Keratinocyte (primary cell): ENCODE measurements around the gene NARS2. TPM values are rescaled to one million over a fixed set of nuclear protein-coding genes. Genes with fewer than 3 reads are reported as not detected.

Source experiments
- DNase-seq: peaks from one replicate; pipeline ENCODE4 v3.0.0-alpha.2; 2011; ENCODE audit warnings: low read depth, missing footprints, low spot score
- FAIRE-seq: peaks from 2 replicates; lab custom pipeline; 2011; peaks lifted over from hg19 to GRCh38; lab: Jason Lieb, UNC
- H2AFZ ChIP-seq: 2 replicates; pipeline ENCODE4 v1.6.0; 2012; ENCODE audit warnings: low read length, control low read depth, inconsistent platforms; ENCODE audit not compliant: control insufficient read depth
- H3K27ac ChIP-seq: 2 replicates; pipeline ENCODE4 v1.5.1; 2011; ENCODE audit warnings: low read length; ENCODE audit not compliant: control insufficient read depth, insufficient read depth
- H3K27me3 ChIP-seq: 3 replicates; pipeline ENCODE4 v1.6.0; 2011; ENCODE audit warnings: low read length; ENCODE audit not compliant: control insufficient read depth, insufficient read depth; ENCODE audit errors: extremely low read depth
- H3K36me3 ChIP-seq, 2 experiments: 2 replicates in 1 of 2; 3 replicates in 1 of 2; pipeline ENCODE4 v1.5.1; 2011; ENCODE audit warnings: low read length in 2 of 2, mild to moderate bottlenecking in 1 of 2; ENCODE audit not compliant: control insufficient read depth in 2 of 2, insufficient read depth in 2 of 2; ENCODE audit errors: extremely low read depth in 1 of 2
- H3K4me1 ChIP-seq: 3 replicates; pipeline ENCODE4 v1.5.1; 2011; ENCODE audit warnings: low read length; ENCODE audit not compliant: control insufficient read depth, insufficient read depth; ENCODE audit errors: extremely low read depth
- H3K4me2 ChIP-seq: 3 replicates; pipeline ENCODE4 v1.6.0; 2011; ENCODE audit warnings: low read depth, low read length; ENCODE audit not compliant: control insufficient read depth, insufficient read depth; ENCODE audit errors: extremely low read depth
- H3K4me3 ChIP-seq, 3 experiments: fragments of 200-600 bp in 1 of 3; sonication (generic) in 1 of 3; 2 replicates in 2 of 3; 3 replicates in 1 of 3; pipeline ENCODE4 v1.5.1; 2011 to 2016; ENCODE audit warnings: low read length in 3 of 3, mild to moderate bottlenecking in 3 of 3, control low read depth in 2 of 3, inconsistent platforms in 1 of 3, low read depth in 1 of 3, mixed read lengths in 1 of 3, mixed run types in 1 of 3, moderate library complexity in 1 of 3; ENCODE audit not compliant: control insufficient read depth in 2 of 3, insufficient read depth in 2 of 3; ENCODE audit errors: extremely low read depth in 1 of 3
- H3K79me2 ChIP-seq: 2 replicates; pipeline ENCODE4 v1.6.0; 2012; ENCODE audit warnings: low read length; ENCODE audit not compliant: control insufficient read depth, insufficient read depth
- H3K9ac ChIP-seq: 3 replicates; pipeline ENCODE4 v1.6.0; 2011; ENCODE audit warnings: low read length; ENCODE audit not compliant: control insufficient read depth, insufficient read depth; ENCODE audit errors: extremely low read depth
- H3K9me1 ChIP-seq: 3 replicates; pipeline ENCODE4 v1.6.0; 2011; ENCODE audit warnings: low read length; ENCODE audit not compliant: control insufficient read depth, insufficient read depth; ENCODE audit errors: extremely low read depth
- H3K9me3 ChIP-seq: 2 replicates; pipeline ENCODE4 v1.5.1; 2012; ENCODE audit warnings: low read depth, low read length; ENCODE audit not compliant: control insufficient read depth
- H4K20me1 ChIP-seq: 3 replicates; pipeline ENCODE4 v1.6.0; 2011; ENCODE audit warnings: low read length; ENCODE audit not compliant: control insufficient read depth, insufficient read depth; ENCODE audit errors: extremely low read depth
- EZH2 ChIP-seq: IDR thresholded peaks from one replicate; pipeline ENCODE4 v1.6.1; 2012; ENCODE audit warnings: inconsistent platforms, mild to moderate bottlenecking, low read length, moderate library complexity
- dilution Hi-C: fragments of 300-500 bp; cut with MboI; formaldehyde crosslinking; loops from one replicate; pipeline ENCODE4 v1.7.0; 2020; ENCODE audit warnings: low sequenced_read_pairs; ENCODE audit not compliant: extremely low pct_ligation_motif_present
- polyA plus RNA-seq, 5 experiments: library from polyadenylated mRNA; depleted of rRNA in 3 of 5; stranded (reverse) in 3 of 5; stranded (forward) in 1 of 5; unstranded in 1 of 5; fragments of >200 nt; gene quantifications; 1 replicate in 1 of 5; 2 replicates in 3 of 5; 3 replicates in 1 of 5; pipeline versions ENCODE4 v1.2.1 to v1.2.3, GENCODE V29; 2011 to 2012; ENCODE audit warnings: missing spikeins in 2 of 5, low read depth in 1 of 5, low replicate concordance in 1 of 5
- TF ChIP-seq, protein P1 (sequence below), 3 experiments: IDR thresholded peaks in 1 of 3; conservative IDR thresholded peaks in 1 of 3; optimal IDR thresholded peaks in 1 of 3; 2 replicates in 2 of 3; 3 replicates in 1 of 3; pipeline versions ENCODE3 to v1.5.1; 2011; ENCODE audit warnings: low read length in 3 of 3, mild to moderate bottlenecking in 3 of 3, moderate library complexity in 2 of 3, control low read depth in 1 of 3, inconsistent platforms in 1 of 3; ENCODE audit not compliant: insufficient read depth in 2 of 3; ENCODE audit errors: extremely low read depth in 1 of 3

Gene NARS2
- polyA plus RNA-seq, 1 donor (not counting 4 experiments of a cell fraction or from before 2014, with no cell fraction given), result 28.8 TPM

DNA sequence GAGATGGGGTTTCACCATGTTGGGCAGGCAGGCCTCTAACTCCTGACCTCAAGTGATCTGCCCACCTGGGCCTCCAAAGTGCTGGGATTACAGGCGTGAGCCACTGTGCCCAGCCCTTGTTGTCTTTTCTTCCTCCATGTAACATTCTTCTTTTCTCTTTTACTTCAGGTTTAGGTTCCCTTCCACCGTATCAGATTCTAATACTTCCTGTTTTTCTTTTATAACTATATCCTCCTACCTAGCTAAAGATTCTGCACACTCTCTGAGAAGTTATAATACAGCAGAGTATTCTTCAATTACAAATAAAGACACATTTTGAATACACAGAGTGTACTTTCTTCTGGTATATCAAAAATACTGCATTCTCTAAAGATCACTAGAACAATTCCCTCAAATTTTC is 123.8 kb downstream of the NARS2 start:
- no peak overlapping the region for H3K27ac ChIP-seq
- H3K36me3 ChIP-seq, result no peaks in the 10 kb centered on the region
- no peak for FAIRE-seq

DNA sequence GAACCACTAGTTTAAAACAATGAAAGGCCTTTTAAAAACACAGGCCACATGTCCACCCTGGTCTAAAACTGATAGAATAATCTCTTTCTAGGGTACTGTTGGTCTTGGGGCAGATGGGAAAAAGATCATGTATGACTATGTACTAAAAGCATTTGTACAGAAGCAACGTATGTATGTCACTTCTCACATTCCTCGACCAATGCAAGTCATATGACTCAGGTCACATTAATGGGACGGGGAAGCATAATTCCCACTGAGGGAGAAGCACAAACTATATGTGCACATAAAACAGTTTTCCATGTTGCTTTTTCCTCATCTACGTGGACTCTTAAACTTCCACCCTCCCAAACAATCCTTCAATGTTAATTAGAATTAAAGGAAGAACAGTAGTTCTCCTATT is 124.8 kb downstream of the NARS2 start:
- Histone ChIP-seq H3K4me2 (no peak overlapping the region), H3K9ac (no peak overlapping the region), H3K4me1 (no peaks in the 10 kb centered on the region), H3K36me3 (no peaks in the 10 kb centered on the region), H3K9me3 (no peaks in the 10 kb centered on the region), H3K27ac (no peak overlapping the region), H3K79me2 (no peaks in the 10 kb centered on the region), H3K9me1 (no peaks in the 10 kb centered on the region), H2AFZ (no peak overlapping the region), H3K4me3 (no peak overlapping the region), H3K27me3 (no peaks in the 10 kb centered on the region), H4K20me1 (no peaks in the 10 kb centered on the region)
- no peak for TF ChIP-seq EZH2
- TF ChIP-seq, protein P1, sequence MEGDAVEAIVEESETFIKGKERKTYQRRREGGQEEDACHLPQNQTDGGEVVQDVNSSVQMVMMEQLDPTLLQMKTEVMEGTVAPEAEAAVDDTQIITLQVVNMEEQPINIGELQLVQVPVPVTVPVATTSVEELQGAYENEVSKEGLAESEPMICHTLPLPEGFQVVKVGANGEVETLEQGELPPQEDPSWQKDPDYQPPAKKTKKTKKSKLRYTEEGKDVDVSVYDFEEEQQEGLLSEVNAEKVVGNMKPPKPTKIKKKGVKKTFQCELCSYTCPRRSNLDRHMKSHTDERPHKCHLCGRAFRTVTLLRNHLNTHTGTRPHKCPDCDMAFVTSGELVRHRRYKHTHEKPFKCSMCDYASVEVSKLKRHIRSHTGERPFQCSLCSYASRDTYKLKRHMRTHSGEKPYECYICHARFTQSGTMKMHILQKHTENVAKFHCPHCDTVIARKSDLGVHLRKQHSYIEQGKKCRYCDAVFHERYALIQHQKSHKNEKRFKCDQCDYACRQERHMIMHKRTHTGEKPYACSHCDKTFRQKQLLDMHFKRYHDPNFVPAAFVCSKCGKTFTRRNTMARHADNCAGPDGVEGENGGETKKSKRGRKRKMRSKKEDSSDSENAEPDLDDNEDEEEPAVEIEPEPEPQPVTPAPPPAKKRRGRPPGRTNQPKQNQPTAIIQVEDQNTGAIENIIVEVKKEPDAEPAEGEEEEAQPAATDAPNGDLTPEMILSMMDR (optimal IDR thresholded peaks at IDR 0.05 in 1 of 3, IDR thresholded peaks at IDR 0.05 in 1 of 3, conservative IDR thresholded peaks at IDR 0.05 in 1 of 3; ENCODE audit: extremely low read depth in 1 of 3, insufficient read depth in 2 of 3, low read length in 3 of 3), result no peak
- DNase-seq (no peak), FAIRE-seq (no peak)
- dilution Hi-C loops, result no loop called here

More for the DNA sequence above, 123.8 kb downstream of the NARS2 start:
- H3K4me3 ChIP-seq, result no peak overlapping the region
- no peak for DNase-seq
- H4K20me1 ChIP-seq, result no peaks in the 10 kb centered on the region
- no peaks in the 10 kb centered on the region for H3K9me3 ChIP-seq
- no peaks in the 10 kb centered on the region for H3K9me1 ChIP-seq
- TF ChIP-seq, protein P1 (optimal IDR thresholded peaks at IDR 0.05 in 1 of 3, IDR thresholded peaks at IDR 0.05 in 1 of 3, conservative IDR thresholded peaks at IDR 0.05 in 1 of 3; ENCODE audit: extremely low read depth in 1 of 3, insufficient read depth in 2 of 3, low read length in 3 of 3), result no peak
- TF ChIP-seq EZH2, result no peak
- dilution Hi-C loops, result no loop called here
- no peak overlapping the region for H3K4me2 ChIP-seq
- no peak overlapping the region for H2AFZ ChIP-seq
- no peaks in the 10 kb centered on the region for H3K27me3 ChIP-seq
- H3K9ac ChIP-seq, result no peak overlapping the region
- no peaks in the 10 kb centered on the region for H3K79me2 ChIP-seq
- H3K4me1 ChIP-seq, result no peaks in the 10 kb centered on the region
